Measurements from ENCODE around the gene NDUFB1.

Gene NDUFB1

DNA sequence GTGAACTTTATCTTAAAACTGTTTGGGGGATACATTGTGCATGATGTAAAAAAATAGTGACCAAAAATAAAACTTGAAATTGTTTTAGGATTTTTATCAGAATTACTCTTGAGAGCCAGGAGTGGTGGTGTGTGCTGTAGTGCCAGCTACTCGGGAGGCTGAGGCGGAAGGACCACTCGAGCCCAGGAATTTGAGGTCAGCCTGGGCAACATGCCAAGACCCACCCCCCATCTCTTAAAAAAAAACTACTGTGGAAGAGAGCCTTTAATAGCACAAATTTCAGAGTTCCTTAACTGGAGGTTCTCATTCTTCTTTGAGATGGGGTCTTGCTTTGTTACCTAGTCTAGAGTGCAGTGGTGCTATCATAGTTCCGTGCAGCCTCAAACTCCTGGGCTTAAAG is 21.8 kb upstream of the NDUFB1 start:
- TF ChIP-seq TAF1 (IDR thresholded peaks at IDR 0.05; ENCODE audit: borderline replicate concordance, insufficient read depth, low read length) (no peak), SIN3A (IDR thresholded peaks at IDR 0.05; ENCODE audit: borderline replicate concordance, insufficient read depth, low read length) (no peak), POLR2AphosphoS5 (IDR thresholded peaks at IDR 0.05; ENCODE audit: low read depth, low read length) (no peak), FOXP2 (optimal IDR thresholded peaks at IDR 0.05; ENCODE audit: borderline replicate concordance, extremely low read depth, extremely low read length, insufficient read depth) (no peak)
- TF ChIP-seq, protein P1, sequence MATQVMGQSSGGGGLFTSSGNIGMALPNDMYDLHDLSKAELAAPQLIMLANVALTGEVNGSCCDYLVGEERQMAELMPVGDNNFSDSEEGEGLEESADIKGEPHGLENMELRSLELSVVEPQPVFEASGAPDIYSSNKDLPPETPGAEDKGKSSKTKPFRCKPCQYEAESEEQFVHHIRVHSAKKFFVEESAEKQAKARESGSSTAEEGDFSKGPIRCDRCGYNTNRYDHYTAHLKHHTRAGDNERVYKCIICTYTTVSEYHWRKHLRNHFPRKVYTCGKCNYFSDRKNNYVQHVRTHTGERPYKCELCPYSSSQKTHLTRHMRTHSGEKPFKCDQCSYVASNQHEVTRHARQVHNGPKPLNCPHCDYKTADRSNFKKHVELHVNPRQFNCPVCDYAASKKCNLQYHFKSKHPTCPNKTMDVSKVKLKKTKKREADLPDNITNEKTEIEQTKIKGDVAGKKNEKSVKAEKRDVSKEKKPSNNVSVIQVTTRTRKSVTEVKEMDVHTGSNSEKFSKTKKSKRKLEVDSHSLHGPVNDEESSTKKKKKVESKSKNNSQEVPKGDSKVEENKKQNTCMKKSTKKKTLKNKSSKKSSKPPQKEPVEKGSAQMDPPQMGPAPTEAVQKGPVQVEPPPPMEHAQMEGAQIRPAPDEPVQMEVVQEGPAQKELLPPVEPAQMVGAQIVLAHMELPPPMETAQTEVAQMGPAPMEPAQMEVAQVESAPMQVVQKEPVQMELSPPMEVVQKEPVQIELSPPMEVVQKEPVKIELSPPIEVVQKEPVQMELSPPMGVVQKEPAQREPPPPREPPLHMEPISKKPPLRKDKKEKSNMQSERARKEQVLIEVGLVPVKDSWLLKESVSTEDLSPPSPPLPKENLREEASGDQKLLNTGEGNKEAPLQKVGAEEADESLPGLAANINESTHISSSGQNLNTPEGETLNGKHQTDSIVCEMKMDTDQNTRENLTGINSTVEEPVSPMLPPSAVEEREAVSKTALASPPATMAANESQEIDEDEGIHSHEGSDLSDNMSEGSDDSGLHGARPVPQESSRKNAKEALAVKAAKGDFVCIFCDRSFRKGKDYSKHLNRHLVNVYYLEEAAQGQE (IDR thresholded peaks at IDR 0.05; ENCODE audit: insufficient read depth in 1 of 2, low read depth in 2 of 2, low read length in 2 of 2) = no peak

DNA sequence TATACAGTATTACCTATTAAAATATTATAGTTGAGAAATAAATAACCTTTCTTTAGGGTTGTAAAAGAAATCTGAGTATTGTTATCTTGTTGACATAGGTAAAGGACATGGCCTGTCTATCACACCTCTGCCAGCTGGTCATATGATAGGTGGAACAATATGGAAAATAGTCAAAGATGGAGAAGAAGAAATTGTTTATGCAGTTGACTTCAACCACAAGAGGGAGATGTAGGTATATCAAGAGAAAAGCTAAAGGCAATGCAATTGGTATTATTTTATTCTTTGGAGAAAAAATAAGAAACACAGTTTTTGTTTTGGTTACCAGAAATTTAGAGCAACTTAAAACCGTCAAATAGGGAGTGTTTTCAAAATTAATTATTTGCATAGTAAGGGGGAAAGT is 13.8 kb upstream of the NDUFB1 start:
- TF ChIP-seq TAF1 (IDR thresholded peaks at IDR 0.05; ENCODE audit: borderline replicate concordance, insufficient read depth, low read length) = no peak

DNA sequence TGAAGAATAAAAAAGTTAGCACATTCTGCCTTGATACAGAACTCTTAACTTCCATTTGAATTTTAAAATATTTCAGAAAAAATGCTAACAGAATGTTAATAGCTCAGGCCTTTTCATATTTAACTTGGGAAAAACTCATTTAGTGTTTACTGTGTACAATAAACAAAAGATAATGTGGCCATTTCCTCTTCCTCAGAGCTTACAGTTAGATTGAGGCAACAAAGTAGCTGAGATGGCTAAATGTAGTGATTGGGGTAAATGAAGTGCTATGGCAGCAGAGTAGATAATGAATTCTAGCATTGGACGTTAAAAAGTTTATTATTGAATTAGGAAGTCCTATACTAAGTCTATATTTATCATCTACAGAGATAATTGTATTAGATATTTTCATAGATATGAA is 12.9 kb upstream of the NDUFB1 start:
- TF ChIP-seq, protein P1 (IDR thresholded peaks at IDR 0.05; ENCODE audit: insufficient read depth in 1 of 2, low read depth in 2 of 2, low read length in 2 of 2) = no peak
- TF ChIP-seq SIN3A (IDR thresholded peaks at IDR 0.05; ENCODE audit: borderline replicate concordance, insufficient read depth, low read length) = no peak

DNA sequence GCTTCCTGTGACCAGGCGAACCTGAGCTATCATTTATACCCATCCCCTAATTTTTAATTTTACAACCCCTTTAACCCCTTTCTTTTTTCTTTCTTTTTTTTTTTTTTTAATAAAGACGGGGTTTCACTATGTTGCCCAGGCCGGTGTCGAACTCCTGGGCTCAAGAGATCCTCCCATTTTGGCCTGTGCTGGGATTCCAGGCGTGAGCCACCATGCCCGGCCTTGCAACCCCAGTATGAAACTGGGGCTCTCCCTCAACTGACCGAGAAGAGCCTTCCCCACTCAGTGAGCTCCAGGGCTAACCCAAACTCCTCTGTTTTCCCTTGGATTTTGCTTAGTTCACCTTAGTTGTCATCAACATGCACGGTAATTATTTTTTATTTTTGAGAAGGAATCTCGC is 1.3 kb upstream of the NDUFB1 start:
- no peak for TF ChIP-seq FOXP2 (optimal IDR thresholded peaks at IDR 0.05; ENCODE audit: borderline replicate concordance, extremely low read depth, extremely low read length, insufficient read depth)
- TF ChIP-seq, protein P1 (IDR thresholded peaks at IDR 0.05; ENCODE audit: insufficient read depth in 1 of 2, low read depth in 2 of 2, low read length in 2 of 2) = no peak
- no peak for TF ChIP-seq POLR2AphosphoS5 (IDR thresholded peaks at IDR 0.05; ENCODE audit: low read depth, low read length)
- TF ChIP-seq TAF1 (IDR thresholded peaks at IDR 0.05; ENCODE audit: borderline replicate concordance, insufficient read depth, low read length) = no peak
- no peak for TF ChIP-seq SIN3A (IDR thresholded peaks at IDR 0.05; ENCODE audit: borderline replicate concordance, insufficient read depth, low read length)

DNA sequence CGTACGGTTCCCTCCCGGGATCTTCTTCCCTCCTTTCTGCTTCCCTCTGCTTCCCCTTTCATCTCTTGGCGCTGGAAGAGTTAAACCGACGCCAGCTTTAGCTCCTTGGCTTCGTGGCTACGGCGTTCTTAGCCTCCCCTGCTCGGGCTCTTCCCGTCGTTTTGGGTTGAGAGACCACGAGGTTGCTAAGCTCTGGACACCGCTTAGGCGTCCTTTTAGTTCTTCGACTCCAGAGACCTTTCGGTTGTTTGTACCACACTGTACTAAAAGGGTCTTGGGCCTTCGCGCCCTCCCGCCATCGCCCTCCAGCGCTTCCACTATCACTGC is 808 bp upstream of the NDUFB1 start:
- no peak for TF ChIP-seq TAF1 (IDR thresholded peaks at IDR 0.05; ENCODE audit: borderline replicate concordance, insufficient read depth, low read length)
- no peak for TF ChIP-seq SIN3A (IDR thresholded peaks at IDR 0.05; ENCODE audit: borderline replicate concordance, insufficient read depth, low read length)
- TF ChIP-seq, protein P1 (IDR thresholded peaks at IDR 0.05; ENCODE audit: insufficient read depth in 1 of 2, low read depth in 2 of 2, low read length in 2 of 2) = no peak
- TF ChIP-seq POLR2AphosphoS5 (IDR thresholded peaks at IDR 0.05; ENCODE audit: low read depth, low read length) = no peak
- TF ChIP-seq FOXP2 (optimal IDR thresholded peaks at IDR 0.05; ENCODE audit: borderline replicate concordance, extremely low read depth, extremely low read length, insufficient read depth) = no peak

Data from PFSK-1 (cell line).